SK-N-SH (cell line): ENCODE data around the gene STK32C.

Source experiments
- FOSL2 ChIP-seq: IDR thresholded peaks from 2 replicates; pipeline ENCODE4 v1.4.0; 2012; ENCODE audit warnings: low read depth, mild to moderate bottlenecking, moderate library complexity, borderline replicate concordance
- GABPA ChIP-seq: IDR thresholded peaks from 2 replicates; pipeline ENCODE4 v1.4.0; 2012; ENCODE audit warnings: low read depth, mild to moderate bottlenecking
- JUND ChIP-seq: IDR thresholded peaks from 2 replicates; pipeline ENCODE4 v1.4.0; 2012
- POLR2AphosphoS5 ChIP-seq: IDR thresholded peaks from 2 replicates; pipeline ENCODE4 v1.6.1; 2012; ENCODE audit warnings: low read depth, low read length
- RAD21 ChIP-seq: IDR thresholded peaks from 2 replicates; pipeline ENCODE4 v1.6.1; 2012; ENCODE audit warnings: mild to moderate bottlenecking, low read length
- TAF1 ChIP-seq: IDR thresholded peaks from 2 replicates; pipeline ENCODE4 v1.6.1; 2012; ENCODE audit warnings: low read depth, mild to moderate bottlenecking, low read length, moderate library complexity, borderline replicate concordance
- YY1 ChIP-seq: IDR thresholded peaks from 2 replicates; pipeline ENCODE4 v1.4.0; 2012; ENCODE audit warnings: low read depth, mild to moderate bottlenecking
- TF ChIP-seq, protein P1 (sequence below): fragments of 200-600 bp; sonication (generic); IDR thresholded peaks from 2 replicates; pipeline ENCODE4 v1.6.1; 2017; ENCODE audit warnings: antibody characterized with exemption, mild to moderate bottlenecking, moderate library complexity
- TF ChIP-seq, protein P2 (sequence below): IDR thresholded peaks from 2 replicates; pipeline ENCODE4 v1.6.1; 2012; ENCODE audit warnings: mild to moderate bottlenecking, low read depth, low read length, moderate library complexity
- TF ChIP-seq, protein P3 (sequence below): fragments of 150-350 bp; IDR thresholded peaks from 2 replicates; pipeline ENCODE4 v1.6.1; 2017; ENCODE audit warnings: antibody characterized with exemption, low read length, low read depth, borderline replicate concordance
- TF ChIP-seq, protein P4 (sequence below): IDR thresholded peaks from 2 replicates; pipeline ENCODE4 v1.4.0; 2012; ENCODE audit warnings: low read depth, borderline replicate concordance
- TF ChIP-seq, protein P5 (sequence below): IDR thresholded peaks from 2 replicates; pipeline ENCODE4; 2012

DNA sequence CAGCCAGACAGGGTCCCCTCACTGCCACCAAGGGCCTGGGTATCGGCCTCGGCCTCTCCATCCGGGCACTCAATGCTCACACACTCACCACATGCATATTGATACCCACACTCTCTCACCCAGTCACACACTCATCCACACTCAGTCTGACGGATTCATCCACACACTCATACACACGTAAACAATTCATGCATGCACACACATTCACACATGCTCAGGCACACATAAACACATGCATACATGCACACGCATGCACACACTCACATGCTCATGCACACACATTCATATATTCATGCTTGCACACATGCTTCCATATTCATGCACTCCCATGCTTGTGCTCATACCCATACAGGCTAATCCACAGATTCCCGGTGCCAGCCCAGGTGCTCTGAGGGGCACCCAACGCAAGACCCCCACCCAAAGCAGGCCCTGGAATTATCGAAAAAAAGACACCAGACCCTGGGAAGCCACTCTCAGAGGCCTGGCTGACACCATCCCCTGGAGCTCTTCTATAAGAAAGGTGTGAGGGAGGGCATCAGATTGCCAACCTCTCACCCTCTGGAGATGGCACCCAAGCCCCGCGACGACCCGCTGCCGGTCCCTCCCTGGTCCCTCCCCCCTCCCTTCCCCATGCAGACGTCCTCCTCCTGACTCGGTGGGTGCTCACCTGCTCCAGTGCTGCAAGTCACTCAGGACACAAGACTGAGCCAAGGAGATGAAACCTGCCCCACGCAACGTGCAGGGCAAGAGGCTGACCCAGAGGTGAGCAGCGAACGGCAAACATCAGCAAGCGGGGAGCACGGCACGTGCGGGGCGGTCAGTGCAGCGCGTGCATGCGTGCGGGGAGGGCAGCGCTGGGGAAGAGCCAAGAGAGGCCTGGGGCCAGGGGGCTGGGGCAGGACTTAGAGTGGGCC lies 15.2 kb downstream of the STK32C start:
- TF ChIP-seq, protein P1, sequence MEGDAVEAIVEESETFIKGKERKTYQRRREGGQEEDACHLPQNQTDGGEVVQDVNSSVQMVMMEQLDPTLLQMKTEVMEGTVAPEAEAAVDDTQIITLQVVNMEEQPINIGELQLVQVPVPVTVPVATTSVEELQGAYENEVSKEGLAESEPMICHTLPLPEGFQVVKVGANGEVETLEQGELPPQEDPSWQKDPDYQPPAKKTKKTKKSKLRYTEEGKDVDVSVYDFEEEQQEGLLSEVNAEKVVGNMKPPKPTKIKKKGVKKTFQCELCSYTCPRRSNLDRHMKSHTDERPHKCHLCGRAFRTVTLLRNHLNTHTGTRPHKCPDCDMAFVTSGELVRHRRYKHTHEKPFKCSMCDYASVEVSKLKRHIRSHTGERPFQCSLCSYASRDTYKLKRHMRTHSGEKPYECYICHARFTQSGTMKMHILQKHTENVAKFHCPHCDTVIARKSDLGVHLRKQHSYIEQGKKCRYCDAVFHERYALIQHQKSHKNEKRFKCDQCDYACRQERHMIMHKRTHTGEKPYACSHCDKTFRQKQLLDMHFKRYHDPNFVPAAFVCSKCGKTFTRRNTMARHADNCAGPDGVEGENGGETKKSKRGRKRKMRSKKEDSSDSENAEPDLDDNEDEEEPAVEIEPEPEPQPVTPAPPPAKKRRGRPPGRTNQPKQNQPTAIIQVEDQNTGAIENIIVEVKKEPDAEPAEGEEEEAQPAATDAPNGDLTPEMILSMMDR: no peak
- TF ChIP-seq JUND (no peak), POLR2AphosphoS5 (no peak), RAD21 (no peak), GABPA (no peak), TAF1 (no peak), YY1 (no peak), FOSL2 (no peak)
- TF ChIP-seq, protein P2, sequence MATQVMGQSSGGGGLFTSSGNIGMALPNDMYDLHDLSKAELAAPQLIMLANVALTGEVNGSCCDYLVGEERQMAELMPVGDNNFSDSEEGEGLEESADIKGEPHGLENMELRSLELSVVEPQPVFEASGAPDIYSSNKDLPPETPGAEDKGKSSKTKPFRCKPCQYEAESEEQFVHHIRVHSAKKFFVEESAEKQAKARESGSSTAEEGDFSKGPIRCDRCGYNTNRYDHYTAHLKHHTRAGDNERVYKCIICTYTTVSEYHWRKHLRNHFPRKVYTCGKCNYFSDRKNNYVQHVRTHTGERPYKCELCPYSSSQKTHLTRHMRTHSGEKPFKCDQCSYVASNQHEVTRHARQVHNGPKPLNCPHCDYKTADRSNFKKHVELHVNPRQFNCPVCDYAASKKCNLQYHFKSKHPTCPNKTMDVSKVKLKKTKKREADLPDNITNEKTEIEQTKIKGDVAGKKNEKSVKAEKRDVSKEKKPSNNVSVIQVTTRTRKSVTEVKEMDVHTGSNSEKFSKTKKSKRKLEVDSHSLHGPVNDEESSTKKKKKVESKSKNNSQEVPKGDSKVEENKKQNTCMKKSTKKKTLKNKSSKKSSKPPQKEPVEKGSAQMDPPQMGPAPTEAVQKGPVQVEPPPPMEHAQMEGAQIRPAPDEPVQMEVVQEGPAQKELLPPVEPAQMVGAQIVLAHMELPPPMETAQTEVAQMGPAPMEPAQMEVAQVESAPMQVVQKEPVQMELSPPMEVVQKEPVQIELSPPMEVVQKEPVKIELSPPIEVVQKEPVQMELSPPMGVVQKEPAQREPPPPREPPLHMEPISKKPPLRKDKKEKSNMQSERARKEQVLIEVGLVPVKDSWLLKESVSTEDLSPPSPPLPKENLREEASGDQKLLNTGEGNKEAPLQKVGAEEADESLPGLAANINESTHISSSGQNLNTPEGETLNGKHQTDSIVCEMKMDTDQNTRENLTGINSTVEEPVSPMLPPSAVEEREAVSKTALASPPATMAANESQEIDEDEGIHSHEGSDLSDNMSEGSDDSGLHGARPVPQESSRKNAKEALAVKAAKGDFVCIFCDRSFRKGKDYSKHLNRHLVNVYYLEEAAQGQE: no peak
- TF ChIP-seq, protein P3, sequence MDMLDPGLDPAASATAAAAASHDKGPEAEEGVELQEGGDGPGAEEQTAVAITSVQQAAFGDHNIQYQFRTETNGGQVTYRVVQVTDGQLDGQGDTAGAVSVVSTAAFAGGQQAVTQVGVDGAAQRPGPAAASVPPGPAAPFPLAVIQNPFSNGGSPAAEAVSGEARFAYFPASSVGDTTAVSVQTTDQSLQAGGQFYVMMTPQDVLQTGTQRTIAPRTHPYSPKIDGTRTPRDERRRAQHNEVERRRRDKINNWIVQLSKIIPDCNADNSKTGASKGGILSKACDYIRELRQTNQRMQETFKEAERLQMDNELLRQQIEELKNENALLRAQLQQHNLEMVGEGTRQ: no peak
- TF ChIP-seq, protein P4, sequence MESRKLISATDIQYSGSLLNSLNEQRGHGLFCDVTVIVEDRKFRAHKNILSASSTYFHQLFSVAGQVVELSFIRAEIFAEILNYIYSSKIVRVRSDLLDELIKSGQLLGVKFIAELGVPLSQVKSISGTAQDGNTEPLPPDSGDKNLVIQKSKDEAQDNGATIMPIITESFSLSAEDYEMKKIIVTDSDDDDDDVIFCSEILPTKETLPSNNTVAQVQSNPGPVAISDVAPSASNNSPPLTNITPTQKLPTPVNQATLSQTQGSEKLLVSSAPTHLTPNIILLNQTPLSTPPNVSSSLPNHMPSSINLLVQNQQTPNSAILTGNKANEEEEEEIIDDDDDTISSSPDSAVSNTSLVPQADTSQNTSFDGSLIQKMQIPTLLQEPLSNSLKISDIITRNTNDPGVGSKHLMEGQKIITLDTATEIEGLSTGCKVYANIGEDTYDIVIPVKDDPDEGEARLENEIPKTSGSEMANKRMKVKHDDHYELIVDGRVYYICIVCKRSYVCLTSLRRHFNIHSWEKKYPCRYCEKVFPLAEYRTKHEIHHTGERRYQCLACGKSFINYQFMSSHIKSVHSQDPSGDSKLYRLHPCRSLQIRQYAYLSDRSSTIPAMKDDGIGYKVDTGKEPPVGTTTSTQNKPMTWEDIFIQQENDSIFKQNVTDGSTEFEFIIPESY: no peak
- TF ChIP-seq, protein P5, sequence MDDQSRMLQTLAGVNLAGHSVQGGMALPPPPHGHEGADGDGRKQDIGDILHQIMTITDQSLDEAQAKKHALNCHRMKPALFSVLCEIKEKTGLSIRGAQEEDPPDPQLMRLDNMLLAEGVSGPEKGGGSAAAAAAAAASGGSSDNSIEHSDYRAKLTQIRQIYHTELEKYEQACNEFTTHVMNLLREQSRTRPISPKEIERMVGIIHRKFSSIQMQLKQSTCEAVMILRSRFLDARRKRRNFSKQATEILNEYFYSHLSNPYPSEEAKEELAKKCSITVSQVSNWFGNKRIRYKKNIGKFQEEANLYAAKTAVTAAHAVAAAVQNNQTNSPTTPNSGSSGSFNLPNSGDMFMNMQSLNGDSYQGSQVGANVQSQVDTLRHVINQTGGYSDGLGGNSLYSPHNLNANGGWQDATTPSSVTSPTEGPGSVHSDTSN: no peak
